Measurements from ENCODE around the gene RASL10A.

- TF ChIP-seq TAF1 (IDR thresholded peaks at IDR 0.05; ENCODE audit: borderline replicate concordance, insufficient read depth, low read length) (no peak), POLR2AphosphoS5 (IDR thresholded peaks at IDR 0.05; ENCODE audit: low read depth, low read length) (no peak), REST (IDR thresholded peaks at IDR 0.05; ENCODE audit: insufficient read depth in 1 of 2, low read depth in 2 of 2, low read length in 2 of 2) (no peak), SIN3A (IDR thresholded peaks at IDR 0.05; ENCODE audit: borderline replicate concordance, insufficient read depth, low read length) (no peak)
Measured at GRCh38 chr22:29348956-29349355, 33.5 kb upstream of the RASL10A start.

Measured in PFSK-1 (cell line).